Measurements from ENCODE around the gene SREBF2. TPM values are rescaled to one million over a fixed set of nuclear protein-coding genes. Genes with fewer than 3 reads are reported as not detected.

The SREBF2 gene
- total and polyA plus RNA-seq, 2 of the 13 experiments (the other 11 are each of a cell fraction or from before 2014, with no cell fraction given) = 53.8 to 72.6 TPM

- TF ChIP-seq MAFF (IDR thresholded peaks at IDR 0.05; ENCODE audit: low read depth, low read length) (peak; percentile 1; the same call in 1 of the 2 replicates), LBX2 (CRISPR knock-in tag; IDR thresholded peaks at IDR 0.05; ENCODE audit: borderline replicate concordance) (no peak), ASH2L (IDR thresholded peaks at IDR 0.05; ENCODE audit: insufficient read length, low read depth, low read length) (no peak), NCOA1 (CRISPR knock-in tag; IDR thresholded peaks at IDR 0.05) (no peak), ZNF687 (CRISPR knock-in tag; IDR thresholded peaks at IDR 0.05) (peak; percentile 68), ELF1 (CRISPR knock-in tag; IDR thresholded peaks at IDR 0.05) (0 out of 2 replicates have a peak, but pooled peaks have one; percentile 27), MIER2 (CRISPR knock-in tag; IDR thresholded peaks at IDR 0.05) (no peak), ELF3 (CRISPR knock-in tag; IDR thresholded peaks at IDR 0.05) (peak; percentile 50; the same call in 1 of the 2 replicates), ZNF205 (CRISPR knock-in tag; IDR thresholded peaks at IDR 0.05) (no peak), ERF (CRISPR knock-in tag; IDR thresholded peaks at IDR 0.05) (0 out of 2 replicates have a peak, but pooled peaks have one; percentile 32), ZNF12 (CRISPR knock-in tag; IDR thresholded peaks at IDR 0.05) (no peak), KDM2A (CRISPR knock-in tag; IDR thresholded peaks at IDR 0.05; ENCODE audit: borderline replicate concordance, low read depth) (peak; percentile 58; the same call in 1 of the 2 replicates), ZFX (CRISPR knock-in tag; IDR thresholded peaks at IDR 0.05; ENCODE audit: low read depth) (peak; percentile 35; the same call in 1 of the 2 replicates), USF2 (IDR thresholded peaks at IDR 0.05; ENCODE audit: low read depth, low read length) (no peak), USF2 (CRISPR knock-in tag; IDR thresholded peaks at IDR 0.05; ENCODE audit: borderline replicate concordance) (no peak), ZSCAN22 (CRISPR knock-in tag; IDR thresholded peaks at IDR 0.05) (no peak), MXI1 (IDR thresholded peaks at IDR 0.05; ENCODE audit: borderline replicate concordance, low read depth, low read length) (peak; percentile 38; the same call in 1 of the 3 replicates), FOXA1 (IDR thresholded peaks at IDR 0.05) (no peak), FOXA1 (CRISPR knock-in tag; IDR thresholded peaks at IDR 0.05) (no peak), IRX3 (CRISPR knock-in tag; IDR thresholded peaks at IDR 0.05; ENCODE audit: borderline replicate concordance, low read depth) (no peak)
- TF ChIP-seq, protein P1, sequence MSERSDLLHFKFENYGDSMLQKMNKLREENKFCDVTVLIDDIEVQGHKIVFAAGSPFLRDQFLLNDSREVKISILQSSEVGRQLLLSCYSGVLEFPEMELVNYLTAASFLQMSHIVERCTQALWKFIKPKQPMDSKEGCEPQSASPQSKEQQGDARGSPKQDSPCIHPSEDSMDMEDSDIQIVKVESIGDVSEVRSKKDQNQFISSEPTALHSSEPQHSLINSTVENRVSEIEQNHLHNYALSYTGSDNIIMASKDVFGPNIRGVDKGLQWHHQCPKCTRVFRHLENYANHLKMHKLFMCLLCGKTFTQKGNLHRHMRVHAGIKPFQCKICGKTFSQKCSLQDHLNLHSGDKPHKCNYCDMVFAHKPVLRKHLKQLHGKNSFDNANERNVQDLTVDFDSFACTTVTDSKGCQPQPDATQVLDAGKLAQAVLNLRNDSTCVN (CRISPR knock-in tag; IDR thresholded peaks at IDR 0.05; ENCODE audit: borderline replicate concordance) = peak; percentile 80
- TF ChIP-seq, protein P2, sequence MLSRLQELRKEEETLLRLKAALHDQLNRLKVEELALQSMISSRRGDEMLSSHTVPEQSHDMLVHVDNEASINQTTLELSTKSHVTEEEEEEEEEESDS (CRISPR knock-in tag; IDR thresholded peaks at IDR 0.05; ENCODE audit: borderline replicate concordance) = 0 out of 2 replicates have a peak, but pooled peaks have one; percentile 16
Observed at GRCh38 chr22:41940832-41941765, 108.2 kb downstream of the SREBF2 start (continued).

Data from HepG2 (cell line).